SK-N-SH (cell line): ENCODE results near the gene APOL4. TPM values are rescaled to one million over a fixed set of nuclear protein-coding genes. Genes with fewer than 3 reads are reported as not detected.

Experiments
- CTCF ChIA-PET: fragments of 300-600, 350-600 bp; formaldehyde crosslinking; extraction: SDS; loops from one replicate; lab custom pipeline; 2021; lab: Yijun Ruan, JAX
- POLR2A ChIA-PET: fragments of 350-600 bp; sonication (Branson Sonifier 250); formaldehyde crosslinking; extraction: SDS; loops from one replicate; lab custom pipeline; 2020; ENCODE audit warnings: antibody characterized with exemption, inconsistent platforms; lab: Yijun Ruan, JAX
- DNase-seq: peaks from one replicate; pipeline ENCODE4 v3.0.0; 2012
- H2AFZ ChIP-seq: fragments of 200-600 bp; sonication (generic); 2 replicates; pipeline ENCODE4 v1.8.1; 2016; ENCODE audit warnings: antibody characterized with exemption, mild to moderate bottlenecking, low read depth
- H3F3A ChIP-seq: fragments of 200-600 bp; sonication (generic); replicated peaks from 2 replicates; pipeline ENCODE3; 2016; ENCODE audit warnings: antibody characterized with exemption, mild to moderate bottlenecking; ENCODE audit not compliant: insufficient read depth
- H3K27ac ChIP-seq, 2 experiments: fragments of 200-500 bp in 1 of 2; fragments of 200-600 bp in 1 of 2; sonication (Bioruptor generic) in 1 of 2; sonication (generic), shearing (Covaris generic) in 1 of 2; 2 replicates each; pipeline versions ENCODE4 v1.5.1 to v1.6.1; 2014 to 2016; ENCODE audit warnings: low read depth in 2 of 2, inconsistent platforms in 1 of 2, low read length in 1 of 2, mild to moderate bottlenecking in 1 of 2, mixed read lengths in 1 of 2
- H3K27me3 ChIP-seq: fragments of 200-600 bp; sonication (generic), shearing (Covaris generic); 2 replicates; pipeline ENCODE4 v1.6.1; 2016; ENCODE audit warnings: mixed run types; ENCODE audit not compliant: insufficient read depth
- H3K36me3 ChIP-seq, 2 experiments: fragments of 200-500 bp in 1 of 2; fragments of 200-600 bp in 1 of 2; sonication (Bioruptor generic) in 1 of 2; sonication (generic) in 1 of 2; replicated peaks in 1 of 2; 2 replicates each; pipeline versions ENCODE3 to v1.5.1; 2014 to 2016; ENCODE audit warnings: low read length in 1 of 2, mild to moderate bottlenecking in 1 of 2; ENCODE audit not compliant: insufficient read depth in 2 of 2, control insufficient read depth in 1 of 2
- H3K4me1 ChIP-seq, 2 experiments: fragments of 200-500 bp in 1 of 2; fragments of 200-600 bp in 1 of 2; sonication (Bioruptor generic) in 1 of 2; sonication (generic), shearing (Covaris generic) in 1 of 2; 2 replicates each; pipeline versions ENCODE4 v1.5.1 to v1.6.1; 2014 to 2016; ENCODE audit warnings: low read depth in 1 of 2, low read length in 1 of 2, mixed run types in 1 of 2; ENCODE audit not compliant: insufficient read depth in 2 of 2, control insufficient read depth in 1 of 2
- H3K4me2 ChIP-seq: fragments of 200-600 bp; sonication (generic), shearing (Covaris generic); 2 replicates; pipeline ENCODE4 v1.6.1; 2017; ENCODE audit warnings: mixed run types
- H3K4me3 ChIP-seq, 2 experiments: fragments of 200-500 bp in 1 of 2; fragments of 200-600 bp in 1 of 2; sonication (Bioruptor generic) in 1 of 2; sonication (generic), shearing (Covaris generic) in 1 of 2; 2 replicates each; pipeline versions ENCODE4 v1.5.1 to v1.8.1; 2014 to 2016; ENCODE audit warnings: low read depth in 2 of 2, inconsistent platforms in 1 of 2, low read length in 1 of 2, mild to moderate bottlenecking in 1 of 2, mixed read lengths in 1 of 2, moderate library complexity in 1 of 2
- H3K79me2 ChIP-seq: fragments of 200-600 bp; sonication (generic); 2 replicates; pipeline ENCODE4 v1.8.1; 2017; ENCODE audit warnings: mild to moderate bottlenecking; ENCODE audit not compliant: insufficient read depth
- H3K9ac ChIP-seq: fragments of 200-600 bp; sonication (generic); 2 replicates; pipeline ENCODE4 v1.6.1; 2017; ENCODE audit warnings: mixed run types
- H3K9me2 ChIP-seq: fragments of 200-600 bp; sonication (generic); 2 replicates; pipeline ENCODE4 v1.6.1; 2017; ENCODE audit warnings: mixed run types
- H3K9me3 ChIP-seq: fragments of 200-600 bp; sonication (generic); 2 replicates; pipeline ENCODE4 v1.6.1; 2017; ENCODE audit warnings: mixed run types, mild to moderate bottlenecking, moderate library complexity
- H4K20me1 ChIP-seq: fragments of 200-600 bp; sonication (generic); 2 replicates; pipeline ENCODE4 v1.6.1; 2017; ENCODE audit warnings: mild to moderate bottlenecking, mixed run types; ENCODE audit not compliant: insufficient read depth
- CHD2 ChIP-seq: fragments of 150-350 bp; IDR thresholded peaks from 2 replicates; pipeline ENCODE4 v1.6.1; 2018; ENCODE audit warnings: low read length; ENCODE audit not compliant: partially characterized antibody
- EZH2phosphoT487 ChIP-seq: fragments of 200-600 bp; sonication (generic); IDR thresholded peaks from 2 replicates; pipeline ENCODE4 v1.6.1; 2017; ENCODE audit warnings: low read depth, mixed run types, mild to moderate bottlenecking, antibody characterized with exemption, moderate library complexity, borderline replicate concordance
- MAX ChIP-seq: IDR thresholded peaks from 2 replicates; pipeline ENCODE4 v1.4.0; 2012; ENCODE audit warnings: low read depth
- MXI1 ChIP-seq: IDR thresholded peaks from 2 replicates; pipeline ENCODE4 v1.6.1; 2012; ENCODE audit warnings: mild to moderate bottlenecking, low read depth, low read length, improper control_type of control experiment
- POLR2AphosphoS5 ChIP-seq: IDR thresholded peaks from 2 replicates; pipeline ENCODE4 v1.6.1; 2012; ENCODE audit warnings: low read depth, low read length
- RAD21 ChIP-seq: IDR thresholded peaks from 2 replicates; pipeline ENCODE4 v1.6.1; 2012; ENCODE audit warnings: mild to moderate bottlenecking, low read length
- RCOR1 ChIP-seq: fragments of 150-350 bp; IDR thresholded peaks from 2 replicates; pipeline ENCODE4 v1.6.1; 2017; ENCODE audit warnings: antibody characterized with exemption, low read length
- RFX5 ChIP-seq: IDR thresholded peaks from 2 replicates; pipeline ENCODE4 v1.6.1; 2012; ENCODE audit warnings: mild to moderate bottlenecking, improper control_type of control experiment, low read length
- SIN3A ChIP-seq: IDR thresholded peaks from 2 replicates; pipeline ENCODE4 v1.6.1; 2012; ENCODE audit warnings: low read depth, mild to moderate bottlenecking, low read length, moderate library complexity, borderline replicate concordance
- SMC3 ChIP-seq: IDR thresholded peaks from 2 replicates; pipeline ENCODE4 v1.6.1; 2012; ENCODE audit warnings: low read depth, low read length, improper control_type of control experiment
- TCF12 ChIP-seq: IDR thresholded peaks from 2 replicates; pipeline ENCODE4 v1.4.0; 2012
- TEAD4 ChIP-seq: IDR thresholded peaks from 2 replicates; pipeline ENCODE4 v1.4.0; 2012; ENCODE audit warnings: mild to moderate bottlenecking, borderline replicate concordance; ENCODE audit not compliant: insufficient read depth
- WGBS: methylation state at CpG from one replicate; pipeline ENCODE4 v1.1.6; 2017; ENCODE audit warnings: low lambda C conversion rate; 5-methylcytosine and 5-hydroxymethylcytosine counted together
- polyA plus RNA-seq, 3 experiments: library from polyadenylated mRNA; depleted of rRNA; stranded (reverse); fragments of >200 nt; gene quantifications; 2 replicates each; pipeline ENCODE4 v1.2.3, GENCODE V29; 2012
- TF ChIP-seq, protein P1 (sequence below): fragments of 150-350 bp; IDR thresholded peaks from 2 replicates; pipeline ENCODE4 v1.6.1; 2017; ENCODE audit warnings: antibody characterized with exemption, low read length, low read depth, borderline replicate concordance
- TF ChIP-seq, protein P2 (sequence below): fragments of 200-600 bp; sonication (generic); IDR thresholded peaks from 2 replicates; pipeline ENCODE4 v1.6.1; 2017; ENCODE audit warnings: antibody characterized with exemption, mild to moderate bottlenecking, moderate library complexity

APOL4 gene
- polyA plus RNA-seq, 1 of the 3 experiments (the other 2 are of a cell fraction) = 0.08 TPM

- peak within 1 kb of the TSS; percentile 83 for H2AFZ ChIP-seq
- H4K20me1 ChIP-seq = no peaks in the 10 kb centered on the region
- peaks cover 7% of the 10 kb centered on the region for H3F3A ChIP-seq
- DNase-seq = peak; percentile 85
- no peaks in the 10 kb centered on the region for H3K9me3 ChIP-seq
- ChIA-PET CTCF (interaction anchor here (0.6 to 5.0 kb wide), 25 partner anchors 13 to 234 kb away, joined by 3 to 30 read pairs (median 4); partner anchors contain the start of gene APOL4), POLR2A (interaction anchor here (0.8 to 2.4 kb wide), 3 partner anchors 14 to 42 kb away, joined by 3 to 11 read pairs (median 6); partner anchors contain the start of gene APOL1)
- peak within 1 kb of the TSS; percentile 61 to 79 for H3K4me3 ChIP-seq
- WGBS = 21% methylated on average over 13 of the region's 13 CpGs
- H3K9me2 ChIP-seq = no peaks in the 10 kb centered on the region
- H3K27ac ChIP-seq = peak within 1 kb of the TSS; percentile 79 to 91
- TF ChIP-seq CHD2 = peak; percentile 44
- no peak for TF ChIP-seq TEAD4
- no peak for TF ChIP-seq RFX5
- peak; percentile 48; the same call in 1 of the 2 replicates for TF ChIP-seq POLR2AphosphoS5
- TF ChIP-seq MAX = peak; percentile 73
- peak; percentile 66 for TF ChIP-seq RAD21
- TF ChIP-seq TCF12 = peak; percentile 61
- TF ChIP-seq MXI1 = peak; percentile 81
- no peak for TF ChIP-seq EZH2phosphoT487
- peak; percentile 72 for TF ChIP-seq SIN3A
- TF ChIP-seq, protein P1, sequence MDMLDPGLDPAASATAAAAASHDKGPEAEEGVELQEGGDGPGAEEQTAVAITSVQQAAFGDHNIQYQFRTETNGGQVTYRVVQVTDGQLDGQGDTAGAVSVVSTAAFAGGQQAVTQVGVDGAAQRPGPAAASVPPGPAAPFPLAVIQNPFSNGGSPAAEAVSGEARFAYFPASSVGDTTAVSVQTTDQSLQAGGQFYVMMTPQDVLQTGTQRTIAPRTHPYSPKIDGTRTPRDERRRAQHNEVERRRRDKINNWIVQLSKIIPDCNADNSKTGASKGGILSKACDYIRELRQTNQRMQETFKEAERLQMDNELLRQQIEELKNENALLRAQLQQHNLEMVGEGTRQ = no peak
- TF ChIP-seq RCOR1 = no peak
- peak; percentile 52 for TF ChIP-seq SMC3
- TF ChIP-seq, protein P2, sequence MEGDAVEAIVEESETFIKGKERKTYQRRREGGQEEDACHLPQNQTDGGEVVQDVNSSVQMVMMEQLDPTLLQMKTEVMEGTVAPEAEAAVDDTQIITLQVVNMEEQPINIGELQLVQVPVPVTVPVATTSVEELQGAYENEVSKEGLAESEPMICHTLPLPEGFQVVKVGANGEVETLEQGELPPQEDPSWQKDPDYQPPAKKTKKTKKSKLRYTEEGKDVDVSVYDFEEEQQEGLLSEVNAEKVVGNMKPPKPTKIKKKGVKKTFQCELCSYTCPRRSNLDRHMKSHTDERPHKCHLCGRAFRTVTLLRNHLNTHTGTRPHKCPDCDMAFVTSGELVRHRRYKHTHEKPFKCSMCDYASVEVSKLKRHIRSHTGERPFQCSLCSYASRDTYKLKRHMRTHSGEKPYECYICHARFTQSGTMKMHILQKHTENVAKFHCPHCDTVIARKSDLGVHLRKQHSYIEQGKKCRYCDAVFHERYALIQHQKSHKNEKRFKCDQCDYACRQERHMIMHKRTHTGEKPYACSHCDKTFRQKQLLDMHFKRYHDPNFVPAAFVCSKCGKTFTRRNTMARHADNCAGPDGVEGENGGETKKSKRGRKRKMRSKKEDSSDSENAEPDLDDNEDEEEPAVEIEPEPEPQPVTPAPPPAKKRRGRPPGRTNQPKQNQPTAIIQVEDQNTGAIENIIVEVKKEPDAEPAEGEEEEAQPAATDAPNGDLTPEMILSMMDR = peak; percentile 65
- peaks cover 19% of the 10 kb centered on the region for H3K79me2 ChIP-seq
- H3K36me3 ChIP-seq = peaks cover 0 to 5% of the 10 kb centered on the region in 2 experiments
- peak within 1 kb of the TSS; percentile 94 for H3K4me2 ChIP-seq
- peak within 1 kb of the TSS; percentile 67 for H3K9ac ChIP-seq
- H3K4me1 ChIP-seq = peaks cover 10 to 25% of the 10 kb centered on the region in 2 experiments; a peak in 1 of 4 replicates
- H3K27me3 ChIP-seq = no peaks in the 10 kb centered on the region
Observed at GRCh38 chr22:36239401-36240171, 38.0 kb upstream of the APOL4 start, which contains the start of gene APOL2. Gene APOL2, minus strand, starts transcription at chr22:36239527. Its CDS starts 6,365 bp downstream, at chr22:36233162.
